Thoracic aorta (tissue), 2 donors: ENCODE measurements around the gene PSAP. TPM values are rescaled to one million over a fixed set of nuclear protein-coding genes. Genes with fewer than 3 reads are reported as not detected.

Experiments
- ATAC-seq: fragments of 150-250 bp; one replicate; pipeline ENCODE4 v1.8.0; 2017; ENCODE audit warnings: low read depth; ENCODE audit not compliant: insufficient number of reproducible peaks, low FRiP score
- DNase-seq: peaks from one replicate; pipeline ENCODE4 v3.0.0-alpha.2; 2020; ENCODE audit warnings: low spot score
- H3K27ac ChIP-seq, 2 donors: fragments of 200-600 bp; sonication (generic); 1 replicate in 1 of 2; 2 replicates in 1 of 2; pipeline ENCODE4 v1.5.1; 2016; ENCODE audit warnings: mild to moderate bottlenecking in 2 of 2, moderate library complexity in 2 of 2
- H3K27me3 ChIP-seq: fragments of 200-600 bp; sonication (generic); replicated peaks from 2 replicates; pipeline ENCODE4 v1.6.0; 2016; ENCODE audit warnings: mild to moderate bottlenecking; ENCODE audit not compliant: insufficient read depth
- H3K36me3 ChIP-seq: fragments of 200-600 bp; sonication (generic); one replicate; pipeline ENCODE4 v1.5.1; 2016
- H3K4me1 ChIP-seq, 2 donors: fragments of 200-600 bp; sonication (generic); 1 replicate in 1 of 2; 2 replicates in 1 of 2; pipeline versions ENCODE4 v1.5.1 to v1.6.0; 2016; ENCODE audit warnings: low read depth in 2 of 2, mild to moderate bottlenecking in 1 of 2; ENCODE audit not compliant: control insufficient read depth in 1 of 2
- H3K4me3 ChIP-seq: fragments of 200-600 bp; sonication (generic); 2 replicates; pipeline ENCODE4 v1.5.1; 2016; ENCODE audit warnings: mild to moderate bottlenecking
- H3K9me3 ChIP-seq: fragments of 200-600 bp; sonication (generic); 2 replicates; pipeline ENCODE4 v1.5.1; 2016
- total RNA-seq, 2 donors: library from RNA; depleted of rRNA; stranded (reverse); fragments of >200 nt; gene quantifications; one replicate each; pipeline versions ENCODE4 v1.1.0 to v1.2.3, GENCODE V29; 2016
- TF ChIP-seq, protein P1 (sequence below): fragments of 200-600 bp; sonication (generic); IDR thresholded peaks from one replicate; pipeline ENCODE4 v1.5.1; 2019; ENCODE audit warnings: antibody characterized with exemption

PSAP gene
- total RNA-seq, 2 donors from 2014 or later = 1,091 to 1,135 TPM

DNA sequence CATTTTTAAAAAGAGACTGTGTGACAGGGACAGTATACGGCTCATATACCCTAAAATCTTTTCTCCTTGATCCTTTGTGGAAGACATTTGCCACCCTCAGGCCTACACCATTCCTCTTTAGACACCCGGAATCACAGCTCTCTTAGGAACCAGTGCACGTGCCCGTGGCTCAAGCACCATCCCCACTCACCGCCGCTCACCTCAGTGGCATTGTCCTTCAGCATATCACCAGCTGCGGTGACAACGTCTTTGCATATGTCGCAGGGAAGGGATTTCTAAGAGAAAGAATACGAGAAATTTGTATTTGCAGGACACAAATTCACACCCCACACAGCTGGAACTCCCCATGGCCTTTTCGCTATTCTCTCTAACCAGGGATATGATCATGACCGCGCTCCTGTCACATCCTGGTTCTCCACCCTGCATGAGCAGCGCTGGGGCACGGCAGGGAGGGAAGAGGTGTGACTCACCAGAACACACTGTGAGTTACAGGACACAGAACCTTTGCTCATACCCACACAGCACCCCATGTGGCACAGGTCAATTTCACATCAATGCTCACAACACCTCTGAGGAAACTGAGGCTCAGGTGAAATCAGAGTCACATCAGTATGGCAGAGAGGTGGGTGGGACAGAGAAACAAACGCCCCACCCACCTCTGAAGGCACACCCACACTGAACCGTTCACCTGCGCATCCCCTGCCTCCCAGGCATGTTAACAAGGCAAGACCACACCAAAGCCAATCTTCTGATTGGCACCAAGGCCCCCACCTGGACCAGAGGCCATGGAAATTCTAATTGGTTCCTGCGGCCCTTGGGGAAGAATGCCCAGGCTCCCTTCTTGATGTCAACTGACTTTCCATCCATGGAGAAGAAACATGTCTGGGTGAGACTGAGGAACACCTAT is 19.2 kb downstream of the PSAP start:
- DNase-seq = no peak
- Histone ChIP-seq H3K27ac (no peak overlapping the region), H3K36me3 (peaks cover 51% of the 10 kb centered on the region), H3K4me3 (no peak overlapping the region), H3K4me1 (peaks cover 11 to 21% of the 10 kb centered on the region in 2 donors), H3K9me3 (no peaks in the 10 kb centered on the region), H3K27me3 (no peaks in the 10 kb centered on the region)
- TF ChIP-seq, protein P1, sequence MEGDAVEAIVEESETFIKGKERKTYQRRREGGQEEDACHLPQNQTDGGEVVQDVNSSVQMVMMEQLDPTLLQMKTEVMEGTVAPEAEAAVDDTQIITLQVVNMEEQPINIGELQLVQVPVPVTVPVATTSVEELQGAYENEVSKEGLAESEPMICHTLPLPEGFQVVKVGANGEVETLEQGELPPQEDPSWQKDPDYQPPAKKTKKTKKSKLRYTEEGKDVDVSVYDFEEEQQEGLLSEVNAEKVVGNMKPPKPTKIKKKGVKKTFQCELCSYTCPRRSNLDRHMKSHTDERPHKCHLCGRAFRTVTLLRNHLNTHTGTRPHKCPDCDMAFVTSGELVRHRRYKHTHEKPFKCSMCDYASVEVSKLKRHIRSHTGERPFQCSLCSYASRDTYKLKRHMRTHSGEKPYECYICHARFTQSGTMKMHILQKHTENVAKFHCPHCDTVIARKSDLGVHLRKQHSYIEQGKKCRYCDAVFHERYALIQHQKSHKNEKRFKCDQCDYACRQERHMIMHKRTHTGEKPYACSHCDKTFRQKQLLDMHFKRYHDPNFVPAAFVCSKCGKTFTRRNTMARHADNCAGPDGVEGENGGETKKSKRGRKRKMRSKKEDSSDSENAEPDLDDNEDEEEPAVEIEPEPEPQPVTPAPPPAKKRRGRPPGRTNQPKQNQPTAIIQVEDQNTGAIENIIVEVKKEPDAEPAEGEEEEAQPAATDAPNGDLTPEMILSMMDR = no peak
- no peak for ATAC-seq

DNA sequence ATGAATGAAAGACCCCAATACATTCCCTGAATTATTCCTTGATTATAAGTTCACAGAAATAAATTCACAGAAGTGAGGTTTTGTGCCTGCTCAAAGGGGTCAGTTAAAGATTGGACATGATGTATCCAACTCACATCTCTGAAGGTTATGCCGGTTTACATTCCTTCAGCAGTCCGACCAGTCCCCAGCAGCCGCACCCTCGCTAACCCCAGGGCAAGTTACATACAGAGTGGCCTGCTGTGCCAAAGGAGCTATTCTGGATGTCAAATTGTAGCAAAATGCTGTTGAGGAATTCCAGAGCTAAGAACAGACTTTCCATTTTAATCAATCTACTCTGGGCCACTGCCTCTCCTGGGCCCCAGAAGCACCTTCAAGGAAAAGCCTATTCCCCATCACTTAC is 20.3 kb downstream of the PSAP start:
- DNase-seq = no peak
- H3K36me3 ChIP-seq = peaks cover 63% of the 10 kb centered on the region

DNA sequence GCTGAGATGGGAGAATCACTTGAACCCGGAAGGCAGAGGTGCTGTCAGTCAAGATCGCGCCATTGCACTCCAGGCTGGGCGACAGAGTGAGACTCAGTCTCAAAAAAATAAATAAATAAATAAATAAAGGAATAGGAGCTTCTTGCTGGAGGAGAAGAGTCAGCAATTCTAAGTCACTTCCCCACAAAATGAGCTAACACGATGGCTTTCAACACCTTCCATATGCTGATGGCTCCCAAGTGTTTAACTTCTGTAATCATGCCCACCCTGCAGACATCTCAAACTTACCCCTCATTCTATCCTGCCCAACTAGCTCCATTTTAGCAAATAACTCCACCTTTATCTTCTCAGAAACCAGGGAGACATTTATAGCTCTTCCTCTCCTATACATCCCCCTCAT is 21.2 kb downstream of the PSAP start:
- DNase-seq (no peak), ATAC-seq (no peak)
- Histone ChIP-seq H3K4me1 (peaks cover 0 to 4% of the 10 kb centered on the region in 2 donors), H3K9me3 (no peaks in the 10 kb centered on the region), H3K36me3 (peaks cover 71% of the 10 kb centered on the region), H3K27me3 (no peaks in the 10 kb centered on the region), H3K27ac (no peak overlapping the region), H3K4me3 (no peak overlapping the region)
- TF ChIP-seq, protein P1 = no peak

More for the DNA sequence above, 20.3 kb downstream of the PSAP start:
- no peak overlapping the region for H3K27ac ChIP-seq
- no peak for ATAC-seq
- no peaks in the 10 kb centered on the region for H3K27me3 ChIP-seq
- no peaks in the 10 kb centered on the region for H3K9me3 ChIP-seq
- peaks cover 4 to 9% of the 10 kb centered on the region in 2 donors for H3K4me1 ChIP-seq
- TF ChIP-seq, protein P1 = no peak
- no peak overlapping the region for H3K4me3 ChIP-seq

DNA sequence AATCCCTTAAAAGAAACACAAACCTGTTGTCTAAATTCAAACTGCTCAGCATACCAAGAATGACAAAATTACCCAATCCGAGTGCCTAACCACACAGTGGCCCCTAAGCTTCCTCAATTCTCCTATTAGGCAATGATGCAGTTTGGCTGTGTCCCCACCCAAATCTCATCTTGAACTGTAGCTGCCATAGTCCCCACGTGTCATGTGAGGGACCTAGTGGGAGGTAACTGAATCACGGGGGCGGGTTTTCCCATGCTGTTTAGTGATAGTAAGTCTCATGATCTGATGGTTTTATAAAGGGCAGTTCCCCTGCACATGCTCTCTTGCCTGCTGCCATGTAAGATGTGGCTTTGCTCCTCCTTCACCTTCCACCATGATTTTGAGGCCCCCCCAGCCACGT is 21.9 kb downstream of the PSAP start:
- peaks cover 78% of the 10 kb centered on the region for H3K36me3 ChIP-seq
- TF ChIP-seq, protein P1 = no peak

DNA sequence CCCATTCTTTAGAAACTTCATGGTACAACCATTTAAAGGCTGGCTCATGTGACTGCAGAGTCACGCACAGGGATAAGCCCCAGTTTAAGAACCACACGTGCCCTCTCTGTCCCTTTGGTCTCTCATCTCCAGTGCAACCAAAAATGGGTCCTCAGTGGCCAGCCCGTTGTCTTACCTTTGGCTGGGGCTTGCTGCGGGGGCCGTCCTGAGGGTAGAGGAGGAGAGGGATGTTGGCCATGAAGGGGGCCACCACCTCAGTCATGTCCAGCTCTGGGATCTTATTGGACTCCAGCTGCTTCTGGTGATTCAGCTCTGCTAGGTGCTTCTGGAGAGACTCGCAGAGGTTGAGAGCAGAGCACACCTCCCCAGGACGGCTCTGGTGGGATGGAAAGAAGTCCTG is 22.3 kb downstream of the PSAP start:
- no peak overlapping the region for H3K27ac ChIP-seq
- H3K9me3 ChIP-seq = no peaks in the 10 kb centered on the region
- TF ChIP-seq, protein P1 = no peak
- no peak for DNase-seq
- H3K4me3 ChIP-seq = no peak overlapping the region
- no peaks in the 10 kb centered on the region for H3K27me3 ChIP-seq
- no peak for ATAC-seq
- no peaks in the 10 kb centered on the region for H3K4me1 ChIP-seq
- peaks cover 83% of the 10 kb centered on the region for H3K36me3 ChIP-seq

More for the DNA sequence above, 21.9 kb downstream of the PSAP start:
- H3K27me3 ChIP-seq = no peaks in the 10 kb centered on the region
- H3K4me3 ChIP-seq = no peak overlapping the region
- H3K27ac ChIP-seq = no peak overlapping the region
- no peaks in the 10 kb centered on the region for H3K9me3 ChIP-seq
- no peaks in the 10 kb centered on the region for H3K4me1 ChIP-seq
- ATAC-seq (no peak), DNase-seq (no peak)
